Prostate gland (tissue), 2 donors: ENCODE results near the gene TRIM25. TPM values are rescaled to one million over a fixed set of nuclear protein-coding genes. Genes with fewer than 3 reads are reported as not detected.

Source experiments
- DNase-seq: peaks from one replicate; pipeline ENCODE4 v3.0.0-alpha.2; 2019; ENCODE audit warnings: low spot score
- H3K27ac ChIP-seq, 2 donors: fragments of 200-600 bp; sonication (generic); 2 replicates each; pipeline ENCODE4 v1.5.1; 2017 to 2019
- H3K27me3 ChIP-seq: fragments of 200-600 bp; sonication (generic); replicated peaks from 2 replicates; pipeline ENCODE4 v1.5.1; 2019; ENCODE audit not compliant: insufficient read depth
- H3K36me3 ChIP-seq, 2 donors: fragments of 200-600 bp; sonication (generic); 1 replicate in 1 of 2; 2 replicates in 1 of 2; pipeline versions ENCODE4 v1.5.1 to v1.8.1; 2017 to 2019
- H3K4me1 ChIP-seq: fragments of 200-600 bp; sonication (generic); replicated peaks from 2 replicates; pipeline ENCODE4 v1.5.1; 2019
- H3K4me3 ChIP-seq, 2 donors: fragments of 200-600 bp; sonication (generic); 2 replicates each; pipeline ENCODE4 v1.5.1; 2017 to 2019
- H3K9me3 ChIP-seq: fragments of 200-600 bp; sonication (generic); 2 replicates; pipeline ENCODE4 v1.5.1; 2017
- CTCF ChIP-seq, 4 experiments: fragments of 200-600 bp in 2 of 4; fragments of 450-650 bp in 2 of 4; sonication (generic) in 2 of 4; IDR thresholded peaks; 1 replicate in 3 of 4; 2 replicates in 1 of 4; pipeline ENCODE4 v1.5.1; 2016 to 2019; ENCODE audit warnings: antibody characterized with exemption in 4 of 4, mild to moderate bottlenecking in 2 of 4, moderate library complexity in 2 of 4
- POLR2A ChIP-seq: fragments of 450-650 bp; IDR thresholded peaks from one replicate; pipeline ENCODE4 v1.6.1; 2016; ENCODE audit warnings: antibody characterized with exemption, mild to moderate bottlenecking
- POLR2AphosphoS5 ChIP-seq: sonication (generic); formaldehyde crosslinking; IDR thresholded peaks from one replicate; pipeline ENCODE4 v1.6.1; 2017; ENCODE audit warnings: antibody characterized with exemption
- WGBS: methylation state at CpG from one replicate; pipeline ENCODE4 v1.1.5; 2018; 5-methylcytosine and 5-hydroxymethylcytosine counted together
- intact Hi-C: fragments of 100-400 bp; cut with DNase I; formaldehyde crosslinking; loops from one replicate; pipeline ENCODE4 v1.14.2; 2022
- total RNA-seq, 2 donors: library from RNA; depleted of rRNA; stranded (reverse); fragments of >200 nt; gene quantifications; one replicate each; pipeline ENCODE4 v1.1.0, GENCODE V29; 2016

The TRIM25 gene
- total RNA-seq, 2 donors from 2014 or later, result 28.7 to 49.0 TPM

GRCh38 chr17:56903560-56903959, 10.3 kb downstream of the TRIM25 start:
- H3K36me3 ChIP-seq, result peaks cover 12 to 19% of the 10 kb centered on the region in 2 donors
- 86% methylated on average over 5 of the region's 5 CpGs for WGBS
- no peak for TF ChIP-seq POLR2AphosphoS5
- TF ChIP-seq CTCF (IDR thresholded peaks at IDR 0.05), result no peak
- TF ChIP-seq POLR2A, result no peak
- no peak overlapping the region for H3K27ac ChIP-seq
- H3K27me3 ChIP-seq, result no peaks in the 10 kb centered on the region
- H3K9me3 ChIP-seq, result no peaks in the 10 kb centered on the region
- intact Hi-C loops, result no loop called here
- no peaks in the 10 kb centered on the region for H3K4me1 ChIP-seq
- no peak overlapping the region for H3K4me3 ChIP-seq
- DNase-seq, result no peak

- no peaks in the 10 kb centered on the region for H3K27me3 ChIP-seq
- no peak for DNase-seq
- peaks cover 12 to 19% of the 10 kb centered on the region in 2 donors for H3K36me3 ChIP-seq
- no peak overlapping the region for H3K27ac ChIP-seq
- intact Hi-C loops, result no loop called here
- H3K4me3 ChIP-seq, result no peak overlapping the region
- H3K9me3 ChIP-seq, result no peaks in the 10 kb centered on the region
- H3K4me1 ChIP-seq, result no peaks in the 10 kb centered on the region
- TF ChIP-seq CTCF (IDR thresholded peaks at IDR 0.05) (no peak), POLR2AphosphoS5 (no peak), POLR2A (no peak)
- 97% methylated on average over 4 of the region's 4 CpGs for WGBS
These were observed 11.5 kb downstream of the TRIM25 start for GRCh38 chr17:56902348-56902747.

GRCh38 chr17:56899403-56899802, 14.4 kb downstream of the TRIM25 start:
- Histone ChIP-seq H3K27ac (no peak overlapping the region), H3K4me1 (no peaks in the 10 kb centered on the region), H3K4me3 (no peak overlapping the region), H3K27me3 (no peaks in the 10 kb centered on the region), H3K36me3 (peaks cover 12 to 19% of the 10 kb centered on the region in 2 donors), H3K9me3 (no peaks in the 10 kb centered on the region)
- WGBS, result 96% methylated on average over 7 of the region's 7 CpGs
- intact Hi-C loops, result no loop called here
- no peak for TF ChIP-seq CTCF (IDR thresholded peaks at IDR 0.05)
- no peak for TF ChIP-seq POLR2A
- TF ChIP-seq POLR2AphosphoS5, result no peak
- no peak for DNase-seq

DNA sequence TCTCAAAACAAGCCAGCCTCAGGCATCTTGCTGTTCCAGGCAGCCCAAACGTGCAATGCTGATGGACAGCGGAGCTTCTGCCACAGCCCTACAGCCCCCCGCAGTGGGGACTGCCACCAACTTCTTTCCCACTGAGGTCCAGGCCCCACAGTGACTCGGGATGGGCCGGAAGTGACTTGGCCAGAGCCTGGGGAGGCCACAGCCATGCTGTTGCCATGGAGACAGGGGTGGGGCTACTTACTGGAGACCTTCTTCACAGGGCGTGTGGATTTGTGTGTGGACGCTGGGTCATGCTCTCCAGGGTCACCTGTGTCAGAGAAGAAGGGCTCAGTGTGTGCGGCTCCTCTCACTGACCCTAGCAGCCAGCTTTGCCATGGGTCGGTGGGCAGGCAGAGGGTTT, 15.0 kb downstream of the TRIM25 start:
- DNase-seq, result no peak
- intact Hi-C loops, result no loop called here
- Histone ChIP-seq H3K4me3 (no peak overlapping the region), H3K27ac (no peak overlapping the region), H3K36me3 (peaks cover 10 to 15% of the 10 kb centered on the region in 2 donors), H3K27me3 (no peaks in the 10 kb centered on the region), H3K9me3 (no peaks in the 10 kb centered on the region), H3K4me1 (no peaks in the 10 kb centered on the region)
- 72% methylated on average over 8 of the region's 9 CpGs for WGBS
- TF ChIP-seq POLR2AphosphoS5 (no peak), POLR2A (no peak), CTCF (IDR thresholded peaks at IDR 0.05) (no peak)

- Histone ChIP-seq H3K36me3 (peaks cover 6 to 11% of the 10 kb centered on the region in 2 donors), H3K4me1 (no peaks in the 10 kb centered on the region), H3K27me3 (no peaks in the 10 kb centered on the region), H3K9me3 (no peaks in the 10 kb centered on the region), H3K4me3 (no peak overlapping the region), H3K27ac (no peak overlapping the region)
- no peak for DNase-seq
- 92% methylated on average over 14 of the region's 14 CpGs for WGBS
- TF ChIP-seq POLR2A (no peak), CTCF (IDR thresholded peaks at IDR 0.05) (no peak), POLR2AphosphoS5 (no peak)
- intact Hi-C loops, result no loop called here
These were observed 16.0 kb downstream of the TRIM25 start for GRCh38 chr17:56897646-56898424.
